GM23338 (cell line): ENCODE measurements around the gene RPL10A. TPM values are rescaled to one million over a fixed set of nuclear protein-coding genes. Genes with fewer than 3 reads are reported as not detected.

ENCODE experiments used
- ATAC-seq: fragments of 200-7000 bp; cut with Tn5 transposase; 3 replicates; pipeline ENCODE4 v1.9.1; 2020
- DNase-seq: peaks from one replicate; pipeline ENCODE4 v3.0.0-alpha.2; 2015; ENCODE audit warnings: low spot score
- H2AFZ ChIP-seq: fragments of 200-600 bp; sonication (generic); 2 replicates; pipeline ENCODE4 v1.8.0; 2016; ENCODE audit warnings: antibody characterized with exemption, mild to moderate bottlenecking, moderate library complexity
- H3F3A ChIP-seq: fragments of 200-600 bp; sonication (generic); replicated peaks from 2 replicates; pipeline ENCODE4 v1.8.0; 2017; ENCODE audit warnings: antibody characterized with exemption, mixed run types, low read depth
- H3K27ac ChIP-seq: fragments of 200-600 bp; sonication (generic); 2 replicates; pipeline ENCODE4 v1.6.1; 2016; ENCODE audit warnings: low read depth
- H3K27me3 ChIP-seq: fragments of 200-600 bp; sonication (generic); 2 replicates; pipeline ENCODE4 v1.8.0; 2016; ENCODE audit warnings: mild to moderate bottlenecking, mixed run types, moderate library complexity; ENCODE audit not compliant: insufficient read depth
- H3K36me3 ChIP-seq: fragments of 200-600 bp; sonication (generic); 2 replicates; pipeline ENCODE4 v1.8.0; 2016; ENCODE audit warnings: mild to moderate bottlenecking; ENCODE audit not compliant: insufficient read depth
- H3K4me1 ChIP-seq: fragments of 200-600 bp; sonication (generic); 2 replicates; pipeline ENCODE4 v1.8.0; 2016; ENCODE audit warnings: mild to moderate bottlenecking, moderate library complexity; ENCODE audit not compliant: insufficient read depth
- H3K4me2 ChIP-seq: fragments of 200-600 bp; sonication (generic); 2 replicates; pipeline ENCODE4 v1.7.1; 2017; ENCODE audit warnings: mixed run types
- H3K4me3 ChIP-seq: fragments of 200-600 bp; sonication (generic); 2 replicates; pipeline ENCODE4 v1.6.1; 2016; ENCODE audit warnings: mixed run types
- H3K79me2 ChIP-seq: fragments of 200-600 bp; sonication (generic); replicated peaks from 2 replicates; pipeline ENCODE4 v1.8.0; 2017; ENCODE audit warnings: mild to moderate bottlenecking; ENCODE audit not compliant: insufficient read depth
- H3K9me2 ChIP-seq: fragments of 200-600 bp; sonication (generic); 2 replicates; pipeline ENCODE4 v1.8.0; 2017; ENCODE audit not compliant: insufficient read depth
- H4K20me1 ChIP-seq: fragments of 200-600 bp; sonication (generic); replicated peaks from 2 replicates; pipeline ENCODE4 v1.8.0; 2017; ENCODE audit warnings: mild to moderate bottlenecking; ENCODE audit not compliant: insufficient read depth
- H3K27ac Mint-ChIP-seq: 2 replicates; pipeline ENCODE4 v1.8.0; 2020; ENCODE audit warnings: inconsistent platforms, mild to moderate bottlenecking, moderate library complexity, mixed read lengths
- H3K27me3 Mint-ChIP-seq: 3 replicates; pipeline ENCODE4 v1.8.0; 2022; ENCODE audit warnings: low read depth, mild to moderate bottlenecking, moderate library complexity, mixed read lengths, inconsistent platforms; ENCODE audit not compliant: insufficient read depth, poor library complexity
- H3K36me3 Mint-ChIP-seq: 3 replicates; pipeline ENCODE4 v1.8.0; 2021; ENCODE audit warnings: low read depth, mild to moderate bottlenecking, inconsistent platforms, moderate library complexity, mixed read lengths
- H3K4me1 Mint-ChIP-seq: 3 replicates; pipeline ENCODE4 v1.8.0; 2020; ENCODE audit warnings: mild to moderate bottlenecking, inconsistent platforms, mixed read lengths
- H3K4me3 Mint-ChIP-seq: 3 replicates; pipeline ENCODE4 v1.8.0; 2021; ENCODE audit warnings: moderate library complexity, mild to moderate bottlenecking, inconsistent platforms, mixed read lengths
- H3K9me3 Mint-ChIP-seq: 3 replicates; pipeline ENCODE4 v1.8.0; 2020; ENCODE audit warnings: moderate library complexity, mild to moderate bottlenecking, inconsistent platforms, mixed read lengths
- EZH2 ChIP-seq: fragments of 200-600 bp; sonication (generic); IDR thresholded peaks from one replicate; pipeline ENCODE4 v1.8.0; 2017; ENCODE audit warnings: antibody characterized with exemption, mild to moderate bottlenecking, low read depth; ENCODE audit not compliant: unreplicated experiment
- EZH2phosphoT487 ChIP-seq: fragments of 200-600 bp; sonication (generic); IDR thresholded peaks from one replicate; pipeline ENCODE4 v1.8.1; 2018; ENCODE audit warnings: antibody characterized with exemption; ENCODE audit not compliant: unreplicated experiment
- JUNB ChIP-seq: IDR thresholded peaks from one replicate; pipeline ENCODE4 v1.6.1; 2016; ENCODE audit warnings: antibody characterized with exemption; ENCODE audit not compliant: unreplicated experiment
- ZNF114 ChIP-seq: fragments of 250-450 bp; sonication (Bioruptor Pico); IDR thresholded peaks from 2 replicates; pipeline ENCODE4 v1.5.0; 2020; ENCODE audit warnings: mild to moderate bottlenecking, moderate library complexity
- ZNF331 ChIP-seq: fragments of 250-450 bp; sonication (Bioruptor Pico); IDR thresholded peaks from 2 replicates; pipeline ENCODE4 v1.5.0; 2020; ENCODE audit warnings: low read depth, mild to moderate bottlenecking, moderate library complexity
- polyA plus RNA-seq: library from polyadenylated mRNA; unstranded; fragments of >200 nt; fragmentation: Nextera tagmentation; extraction: Ambion mirVana; gene quantifications from 2 replicates; pipeline ENCODE4 v1.2.1, GENCODE V29; 2016
- total RNA-seq: library from RNA; depleted of rRNA; stranded (reverse); fragments of >200 nt; shearing (Covaris generic); gene quantifications from 2 replicates; pipeline ENCODE4 v1.2.3, GENCODE V29; 2014
- TF ChIP-seq, protein P1 (sequence below), 2 experiments: fragments of 200-600 bp in 1 of 2; sonication (generic) in 1 of 2; conservative IDR thresholded peaks; 2 replicates each; pipeline versions ENCODE4 v1.5.1 to v1.6.1; 2016 to 2017; ENCODE audit warnings: antibody characterized with exemption in 2 of 2, low read depth in 2 of 2, mild to moderate bottlenecking in 2 of 2, moderate library complexity in 1 of 2
- TF ChIP-seq, protein P2 (sequence below): IDR thresholded peaks from 2 replicates; pipeline ENCODE4 v1.6.1; 2016; ENCODE audit warnings: antibody characterized with exemption
- TF ChIP-seq, protein P3 (sequence below): IDR thresholded peaks from one replicate; pipeline ENCODE4 v1.6.1; 2018; ENCODE audit warnings: antibody characterized with exemption; ENCODE audit not compliant: unreplicated experiment

RPL10A gene
- total and polyA plus RNA-seq, 2 experiments from 2014 or later, result 730 to 1,297 TPM

DNA sequence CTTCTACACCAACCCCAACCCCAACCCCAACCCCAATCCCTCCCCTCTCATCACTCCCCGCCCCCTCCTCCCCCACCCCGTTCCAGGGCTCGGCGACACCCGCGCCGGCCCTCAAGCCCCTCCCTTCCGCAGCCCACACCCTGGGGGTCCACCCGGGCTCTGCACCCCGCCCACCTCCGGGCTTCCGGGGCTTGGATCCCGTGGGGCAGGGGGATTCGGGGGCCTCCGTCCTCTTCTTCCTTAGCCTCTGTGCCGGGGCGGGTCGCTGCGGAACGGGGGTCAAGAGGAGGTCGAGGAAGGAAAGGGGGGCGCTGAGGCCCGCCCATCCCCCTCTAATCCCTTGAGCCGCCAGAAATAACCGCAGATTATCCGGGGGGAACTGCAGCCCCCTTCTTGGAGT is 43.8 kb downstream of the RPL10A start:
- H3K79me2 ChIP-seq, result no peaks in the 10 kb centered on the region
- peaks cover 25% of the 10 kb centered on the region for H3K27me3 ChIP-seq
- H3F3A ChIP-seq, result no peaks in the 10 kb centered on the region
- H3K4me2 ChIP-seq, result peak overlapping the region; percentile 93
- H3K36me3 ChIP-seq, result no peaks in the 10 kb centered on the region
- ATAC-seq, result peak; percentile 35
- DNase-seq, result peak; percentile 39
- TF ChIP-seq, protein P1, sequence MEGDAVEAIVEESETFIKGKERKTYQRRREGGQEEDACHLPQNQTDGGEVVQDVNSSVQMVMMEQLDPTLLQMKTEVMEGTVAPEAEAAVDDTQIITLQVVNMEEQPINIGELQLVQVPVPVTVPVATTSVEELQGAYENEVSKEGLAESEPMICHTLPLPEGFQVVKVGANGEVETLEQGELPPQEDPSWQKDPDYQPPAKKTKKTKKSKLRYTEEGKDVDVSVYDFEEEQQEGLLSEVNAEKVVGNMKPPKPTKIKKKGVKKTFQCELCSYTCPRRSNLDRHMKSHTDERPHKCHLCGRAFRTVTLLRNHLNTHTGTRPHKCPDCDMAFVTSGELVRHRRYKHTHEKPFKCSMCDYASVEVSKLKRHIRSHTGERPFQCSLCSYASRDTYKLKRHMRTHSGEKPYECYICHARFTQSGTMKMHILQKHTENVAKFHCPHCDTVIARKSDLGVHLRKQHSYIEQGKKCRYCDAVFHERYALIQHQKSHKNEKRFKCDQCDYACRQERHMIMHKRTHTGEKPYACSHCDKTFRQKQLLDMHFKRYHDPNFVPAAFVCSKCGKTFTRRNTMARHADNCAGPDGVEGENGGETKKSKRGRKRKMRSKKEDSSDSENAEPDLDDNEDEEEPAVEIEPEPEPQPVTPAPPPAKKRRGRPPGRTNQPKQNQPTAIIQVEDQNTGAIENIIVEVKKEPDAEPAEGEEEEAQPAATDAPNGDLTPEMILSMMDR (conservative IDR thresholded peaks at IDR 0.05; ENCODE audit: low read depth in 2 of 2), result no peak
- TF ChIP-seq ZNF114 (CRISPR knock-in tag), result no peak
- H3K9me2 ChIP-seq, result no peaks in the 10 kb centered on the region
- Mint-ChIP-seq H3K27me3 (peaks cover 20% of the 10 kb centered on the region), H3K36me3 (no peaks in the 10 kb centered on the region), H3K9me3 (no peaks in the 10 kb centered on the region), H3K4me3 (peak overlapping the region; percentile 67), H3K4me1 (peaks cover 45% of the 10 kb centered on the region), H3K27ac (no peak overlapping the region)
- H3K4me1 ChIP-seq, result peaks cover 36% of the 10 kb centered on the region
- no peaks in the 10 kb centered on the region for H4K20me1 ChIP-seq
- H3K27ac ChIP-seq, result no peak overlapping the region
- peak overlapping the region; percentile 65 for H3K4me3 ChIP-seq
- peak overlapping the region; percentile 85 for H2AFZ ChIP-seq

DNA sequence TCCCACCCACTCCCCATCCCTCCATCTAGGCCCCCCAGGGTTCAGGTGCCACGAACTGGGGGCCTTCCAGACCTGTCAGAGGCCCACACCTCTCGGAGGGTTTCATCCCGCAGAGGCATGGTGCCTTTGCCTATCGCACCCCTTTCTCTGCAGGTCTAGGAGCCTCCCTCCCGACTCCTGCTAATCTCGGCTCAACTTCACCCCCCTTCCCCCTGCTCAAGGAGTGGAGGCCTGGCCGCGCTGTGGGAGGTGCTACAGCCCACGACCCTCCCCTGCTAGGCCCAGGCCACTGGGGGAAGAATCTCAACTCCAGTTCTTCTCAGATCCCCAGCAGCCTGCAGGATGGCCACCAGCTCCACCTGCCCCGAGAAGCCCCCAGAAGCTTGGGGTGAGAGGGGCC is 44.5 kb downstream of the RPL10A start, which contains the start of gene TULP1:
TSS of gene TULP1 (minus strand) at position 157 of the 400 bp plus-strand sequence. CDS start at position 119, 38 bp downstream.
- Histone ChIP-seq H3K27ac (no peak within 1 kb of the TSS), H4K20me1 (no peaks in the 10 kb centered on the region), H3K27me3 (peaks cover 25% of the 10 kb centered on the region), H3K4me2 (peak within 1 kb of the TSS; percentile 93), H3K79me2 (no peaks in the 10 kb centered on the region), H3K36me3 (no peaks in the 10 kb centered on the region), H2AFZ (peak within 1 kb of the TSS; percentile 90), H3K4me3 (peak within 1 kb of the TSS; percentile 65), H3K9me2 (no peaks in the 10 kb centered on the region), H3K4me1 (peaks cover 28% of the 10 kb centered on the region), H3F3A (no peaks in the 10 kb centered on the region)
- no peaks in the 10 kb centered on the region for H3K36me3 Mint-ChIP-seq
- H3K27me3 Mint-ChIP-seq, result peaks cover 19% of the 10 kb centered on the region
- peak; percentile 60 for ATAC-seq
- DNase-seq, result peak; percentile 49
- H3K9me3 Mint-ChIP-seq, result no peaks in the 10 kb centered on the region
- H3K4me1 Mint-ChIP-seq, result peaks cover 40% of the 10 kb centered on the region
- peak within 1 kb of the TSS; percentile 67 for H3K4me3 Mint-ChIP-seq
- no peak within 1 kb of the TSS for H3K27ac Mint-ChIP-seq
- TF ChIP-seq, protein P2, sequence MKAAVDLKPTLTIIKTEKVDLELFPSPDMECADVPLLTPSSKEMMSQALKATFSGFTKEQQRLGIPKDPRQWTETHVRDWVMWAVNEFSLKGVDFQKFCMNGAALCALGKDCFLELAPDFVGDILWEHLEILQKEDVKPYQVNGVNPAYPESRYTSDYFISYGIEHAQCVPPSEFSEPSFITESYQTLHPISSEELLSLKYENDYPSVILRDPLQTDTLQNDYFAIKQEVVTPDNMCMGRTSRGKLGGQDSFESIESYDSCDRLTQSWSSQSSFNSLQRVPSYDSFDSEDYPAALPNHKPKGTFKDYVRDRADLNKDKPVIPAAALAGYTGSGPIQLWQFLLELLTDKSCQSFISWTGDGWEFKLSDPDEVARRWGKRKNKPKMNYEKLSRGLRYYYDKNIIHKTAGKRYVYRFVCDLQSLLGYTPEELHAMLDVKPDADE, result no peak
- TF ChIP-seq ZNF331 (CRISPR knock-in tag) (no peak), EZH2 (no peak), JUNB (no peak), EZH2phosphoT487 (no peak), ZNF114 (CRISPR knock-in tag) (no peak)
- TF ChIP-seq, protein P3, sequence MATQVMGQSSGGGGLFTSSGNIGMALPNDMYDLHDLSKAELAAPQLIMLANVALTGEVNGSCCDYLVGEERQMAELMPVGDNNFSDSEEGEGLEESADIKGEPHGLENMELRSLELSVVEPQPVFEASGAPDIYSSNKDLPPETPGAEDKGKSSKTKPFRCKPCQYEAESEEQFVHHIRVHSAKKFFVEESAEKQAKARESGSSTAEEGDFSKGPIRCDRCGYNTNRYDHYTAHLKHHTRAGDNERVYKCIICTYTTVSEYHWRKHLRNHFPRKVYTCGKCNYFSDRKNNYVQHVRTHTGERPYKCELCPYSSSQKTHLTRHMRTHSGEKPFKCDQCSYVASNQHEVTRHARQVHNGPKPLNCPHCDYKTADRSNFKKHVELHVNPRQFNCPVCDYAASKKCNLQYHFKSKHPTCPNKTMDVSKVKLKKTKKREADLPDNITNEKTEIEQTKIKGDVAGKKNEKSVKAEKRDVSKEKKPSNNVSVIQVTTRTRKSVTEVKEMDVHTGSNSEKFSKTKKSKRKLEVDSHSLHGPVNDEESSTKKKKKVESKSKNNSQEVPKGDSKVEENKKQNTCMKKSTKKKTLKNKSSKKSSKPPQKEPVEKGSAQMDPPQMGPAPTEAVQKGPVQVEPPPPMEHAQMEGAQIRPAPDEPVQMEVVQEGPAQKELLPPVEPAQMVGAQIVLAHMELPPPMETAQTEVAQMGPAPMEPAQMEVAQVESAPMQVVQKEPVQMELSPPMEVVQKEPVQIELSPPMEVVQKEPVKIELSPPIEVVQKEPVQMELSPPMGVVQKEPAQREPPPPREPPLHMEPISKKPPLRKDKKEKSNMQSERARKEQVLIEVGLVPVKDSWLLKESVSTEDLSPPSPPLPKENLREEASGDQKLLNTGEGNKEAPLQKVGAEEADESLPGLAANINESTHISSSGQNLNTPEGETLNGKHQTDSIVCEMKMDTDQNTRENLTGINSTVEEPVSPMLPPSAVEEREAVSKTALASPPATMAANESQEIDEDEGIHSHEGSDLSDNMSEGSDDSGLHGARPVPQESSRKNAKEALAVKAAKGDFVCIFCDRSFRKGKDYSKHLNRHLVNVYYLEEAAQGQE, result no peak
- TF ChIP-seq, protein P1 (conservative IDR thresholded peaks at IDR 0.05; ENCODE audit: low read depth in 2 of 2), result no peak
